Cardiac fibroblast (primary cell): Measurements from ENCODE around the gene XRN2.
A peak's percentile ranks its signal among the peaks of the same experiment; 100 is the strongest.

Experiments
- DNase-seq, 2 donors: peaks; one replicate each; pipeline versions ENCODE4 v3.0.0 to v3.0.0-alpha.2; 2010; ENCODE audit warnings: low read depth in 2 of 2
- H3K4me3 ChIP-seq, 2 donors: replicated peaks in 1 of 2; 1 replicate in 1 of 2; 2 replicates in 1 of 2; pipeline ENCODE4 v1.5.1; 2011; ENCODE audit warnings: low read depth in 2 of 2, low read length in 2 of 2, mild to moderate bottlenecking in 2 of 2, moderate library complexity in 1 of 2
- CTCF ChIP-seq: IDR thresholded peaks from one replicate; pipeline ENCODE4 v1.5.1; 2011; ENCODE audit warnings: low read depth, mild to moderate bottlenecking, low read length, inconsistent platforms

XRN2 gene

GRCh38 chr20:21291026-21291425 is 12.1 kb upstream of the XRN2 start:
- DNase-seq = peak in 1 of 2 donors; percentile 35
- no peak overlapping the region for H3K4me3 ChIP-seq
- no peak for TF ChIP-seq CTCF

GRCh38 chr20:21294755-21295154 is 8.4 kb upstream of the XRN2 start:
- no peak for DNase-seq
- H3K4me3 ChIP-seq = no peak overlapping the region
- no peak for TF ChIP-seq CTCF

- DNase-seq = peak in 1 of 2 donors; percentile 5
- H3K4me3 ChIP-seq = peak overlapping the region; percentile 72 to 82
- TF ChIP-seq CTCF = no peak
Observed at GRCh38 chr20:21301940-21302663, 1.0 kb upstream of the XRN2 start.

GRCh38 chr20:21302664-21303060 is 469 bp upstream of the XRN2 start:
- TF ChIP-seq CTCF = no peak
- peak overlapping the region; percentile 72 to 82 for H3K4me3 ChIP-seq
- DNase-seq = no peak

GRCh38 chr20:21303872-21304586 is 898 bp downstream of the XRN2 start:
- H3K4me3 ChIP-seq = peak overlapping the region; percentile 72 to 82
- peak; percentile 42 to 43 for DNase-seq
- no peak for TF ChIP-seq CTCF

- H3K4me3 ChIP-seq = no peak overlapping the region
- no peak for DNase-seq
- TF ChIP-seq CTCF = no peak
Observed at GRCh38 chr20:21308340-21308739, 5.2 kb downstream of the XRN2 start.
